OCI-LY1 (cell line): ENCODE results near the gene ANKRD11.

ENCODE experiments used
- CTCF ChIP-seq: fragments of 200-600 bp; sonication (generic), shearing (Covaris generic); IDR thresholded peaks from 2 replicates; pipeline ENCODE4 v1.5.1; 2017; ENCODE audit warnings: mild to moderate bottlenecking, antibody characterized with exemption, low read length, moderate library complexity, mixed read lengths
- EZH2 ChIP-seq: fragments of 200-600 bp; sonication (generic), shearing (Covaris generic); IDR thresholded peaks from 2 replicates; pipeline ENCODE4 v1.8.0; 2017; ENCODE audit warnings: borderline replicate concordance, mixed run types, mild to moderate bottlenecking, antibody characterized with exemption, low read length, moderate library complexity, mixed read lengths

- TF ChIP-seq CTCF = no peak
- TF ChIP-seq EZH2 = no peak
Observed at GRCh38 chr16:89478576-89479221, 11.7 kb downstream of the ANKRD11 start.
